SK-N-MC (cell line): Measurements from ENCODE around the gene ZNF524.

Source experiments
- EZH2 ChIP-seq: fragments of 200-600 bp; sonication (generic); IDR thresholded peaks from one replicate; pipeline ENCODE4 v1.6.1; 2017; ENCODE audit warnings: antibody characterized with exemption
- FOXP2 ChIP-seq: optimal IDR thresholded peaks from 2 replicates; pipeline ENCODE3; 2011; ENCODE audit warnings: mild to moderate bottlenecking, moderate library complexity; ENCODE audit not compliant: insufficient read depth; ENCODE audit errors: extremely low read length, control extremely low read depth
- POLR2AphosphoS5 ChIP-seq: IDR thresholded peaks from 2 replicates; pipeline ENCODE4 v1.6.1; 2012; ENCODE audit warnings: mild to moderate bottlenecking, low read depth, low read length, borderline replicate concordance

DNA sequence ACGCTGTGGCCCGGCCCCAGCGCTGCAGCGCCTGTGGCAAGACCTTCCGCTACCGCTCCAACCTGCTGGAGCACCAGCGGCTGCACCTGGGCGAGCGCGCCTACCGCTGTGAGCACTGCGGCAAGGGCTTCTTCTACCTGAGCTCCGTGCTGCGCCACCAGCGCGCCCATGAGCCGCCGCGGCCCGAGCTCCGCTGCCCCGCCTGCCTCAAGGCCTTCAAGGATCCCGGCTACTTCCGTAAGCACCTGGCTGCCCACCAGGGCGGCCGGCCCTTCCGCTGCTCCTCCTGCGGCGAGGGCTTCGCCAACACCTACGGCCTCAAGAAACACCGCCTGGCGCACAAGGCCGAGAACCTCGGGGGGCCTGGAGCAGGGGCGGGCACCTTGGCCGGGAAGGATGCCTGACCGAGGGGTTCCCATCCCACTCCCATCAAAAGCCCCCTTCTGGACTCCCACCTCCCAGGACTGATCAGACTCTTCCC lies 16.3 kb downstream of the ZNF524 start:
- no peak for TF ChIP-seq EZH2
- TF ChIP-seq POLR2AphosphoS5: no peak
- no peak for TF ChIP-seq FOXP2
